ENCODE data around the gene ACACB.

The ACACB gene

DNA sequence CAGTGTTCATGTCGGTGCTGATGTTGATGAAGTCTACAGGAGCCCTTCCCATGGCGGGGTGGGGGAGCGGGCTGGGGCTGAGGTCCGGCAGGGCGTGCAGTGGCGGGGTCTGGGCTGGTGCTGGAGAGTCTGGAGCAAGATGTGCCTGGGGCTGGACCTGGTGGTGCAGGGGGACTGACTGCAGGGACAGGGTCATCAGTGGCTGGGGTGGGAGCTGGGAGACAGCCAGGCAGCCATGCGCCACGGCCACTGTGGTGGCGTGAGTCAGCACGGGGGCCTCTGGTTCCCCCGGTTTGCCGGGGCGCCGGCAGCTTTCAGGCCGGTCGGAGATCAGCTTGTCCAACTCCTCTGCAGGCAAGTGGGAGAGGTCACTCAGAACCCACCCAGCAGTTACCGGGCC is 165.1 kb downstream of the ACACB start:
- no peak for DNase-seq

- no peak for DNase-seq
Observed at GRCh38 chr12:109284392-109284791, 168.0 kb downstream of the ACACB start.

DNA sequence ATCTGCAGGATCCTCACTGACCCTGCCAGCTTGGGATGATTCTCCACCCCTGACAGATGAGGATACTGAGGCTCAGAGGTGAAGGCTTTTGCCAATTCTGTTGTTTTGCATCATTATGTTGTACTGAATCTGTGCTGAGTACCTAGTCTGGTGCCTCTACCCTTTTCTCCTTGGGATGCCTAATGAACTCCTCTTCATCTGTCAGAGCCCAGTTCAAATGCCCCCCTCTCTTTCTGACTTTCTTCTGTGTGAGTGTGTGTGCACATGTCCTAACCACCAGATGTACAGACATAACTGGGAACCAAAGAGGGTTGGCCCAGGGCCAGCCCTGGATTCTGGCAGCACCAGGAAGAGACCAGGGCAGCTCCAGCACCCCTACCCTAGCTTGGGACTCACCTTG is 169.9 kb downstream of the ACACB start:
- DNase-seq: no peak

DNA sequence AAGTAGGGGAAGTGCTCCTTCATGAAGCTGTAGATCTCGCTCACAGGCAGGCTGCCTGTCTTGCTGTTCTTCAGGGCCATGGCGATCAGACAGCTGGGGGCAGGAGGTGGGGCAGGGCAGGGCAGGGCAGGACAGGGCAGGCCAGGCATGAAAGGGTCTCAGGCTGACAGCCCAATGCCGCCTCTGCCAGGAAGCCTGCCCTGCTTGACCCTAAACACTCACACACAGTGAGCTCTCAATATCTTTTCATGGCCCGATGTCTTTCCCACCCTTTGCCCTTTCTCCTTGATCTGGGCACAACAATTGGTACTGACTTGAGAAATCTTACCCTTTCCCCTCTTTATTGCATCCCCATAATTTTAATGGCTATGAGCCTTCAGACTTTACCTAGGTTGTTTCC is 170.3 kb downstream of the ACACB start:
- no peak for DNase-seq

- DNase-seq: no peak
Observed at GRCh38 chr12:109287181-109287580, 170.8 kb downstream of the ACACB start.

GRCh38 chr12:109287811-109288469 is 171.6 kb downstream of the ACACB start:
- DNase-seq: no peak

GRCh38 chr12:109288571-109288970 is 172.2 kb downstream of the ACACB start:
- no peak for DNase-seq

GRCh38 chr12:109289004-109289403 is 172.6 kb downstream of the ACACB start:
- no peak for DNase-seq

GRCh38 chr12:109289551-109289950 is 173.2 kb downstream of the ACACB start:
- DNase-seq: no peak

DNA sequence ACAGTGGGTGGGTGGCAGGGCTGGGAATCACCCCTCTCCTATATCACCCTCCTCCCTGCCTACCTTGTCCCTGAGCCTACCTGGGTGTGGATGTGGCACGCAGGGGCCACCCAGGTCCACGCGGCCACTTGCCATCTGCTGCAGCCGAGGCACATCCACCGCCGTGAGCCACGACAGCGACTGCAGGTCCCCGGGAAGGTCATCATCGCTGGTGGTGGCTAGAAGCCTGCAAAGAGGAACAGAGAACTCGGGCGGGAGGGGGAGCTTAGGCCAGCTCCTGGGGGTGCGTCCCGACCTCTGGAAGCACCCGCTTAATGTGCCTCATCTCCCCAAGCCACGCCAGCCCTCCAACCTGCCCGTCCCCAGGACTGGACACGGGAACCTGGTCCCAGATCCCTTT is 173.7 kb downstream of the ACACB start:
- DNase-seq: no peak

DNA sequence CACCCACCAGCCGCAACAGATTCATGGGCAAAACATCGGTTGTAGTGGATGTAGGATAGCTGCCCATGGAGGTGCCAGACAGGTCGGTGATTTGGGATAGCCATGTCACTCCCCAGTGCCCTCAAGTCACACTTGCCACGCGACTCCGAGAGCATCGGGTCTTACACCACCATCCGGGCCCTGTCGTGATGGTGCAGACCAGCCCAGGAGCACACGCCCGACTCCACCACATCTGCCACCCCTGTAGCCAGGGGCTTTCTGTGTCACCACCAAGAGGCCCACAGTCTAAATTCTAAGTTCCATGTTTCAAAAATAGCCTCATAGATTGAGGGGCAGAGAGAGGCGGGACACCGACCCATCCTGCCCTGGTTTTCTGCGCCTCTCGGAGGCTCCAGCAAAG is 174.7 kb downstream of the ACACB start:
- DNase-seq: no peak

DNA sequence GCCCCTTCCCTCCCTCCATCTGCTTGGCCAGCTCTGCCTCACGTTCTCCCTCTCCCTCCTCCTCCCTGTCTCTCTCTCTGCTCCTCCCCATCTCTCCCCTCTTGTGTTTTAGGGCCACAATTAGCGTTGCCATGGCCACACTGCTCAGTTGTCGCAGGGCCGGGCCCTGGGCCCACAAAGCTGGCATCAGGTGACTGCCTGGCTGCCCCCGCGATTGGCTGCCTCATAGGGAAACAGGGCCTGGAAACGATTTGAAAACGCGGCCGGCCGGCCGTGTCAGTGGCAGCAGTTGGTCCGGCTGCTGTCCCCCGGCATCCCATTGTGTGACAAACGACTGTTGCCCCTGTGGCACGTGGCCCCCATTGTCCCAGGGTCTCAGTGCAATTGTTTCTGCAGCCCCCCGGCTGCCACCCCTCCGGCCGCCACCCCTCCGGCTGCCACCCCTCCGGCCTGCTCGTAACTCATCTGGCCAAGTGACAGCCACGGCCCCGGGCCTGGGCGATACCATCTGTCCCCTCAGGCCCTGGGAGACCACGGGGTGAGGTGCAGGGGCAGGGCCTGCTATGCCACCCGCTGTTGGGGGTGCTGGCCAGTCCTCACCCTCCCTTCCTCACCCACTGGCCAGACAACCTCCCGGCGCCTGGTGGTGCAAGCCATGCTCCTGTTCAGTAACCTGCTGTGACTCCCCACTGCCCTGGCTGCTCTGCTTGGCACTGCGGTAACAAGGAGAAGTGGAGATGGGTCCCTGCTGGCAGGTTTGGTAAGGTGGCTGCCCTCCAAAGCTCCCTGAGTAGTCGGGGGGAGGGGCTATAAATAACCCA is 175.3 kb downstream of the ACACB start:
- no peak for DNase-seq

GRCh38 chr12:109292342-109292711 is 175.9 kb downstream of the ACACB start:
- DNase-seq: no peak

GRCh38 chr12:109293106-109293505 is 176.7 kb downstream of the ACACB start:
- DNase-seq: no peak

GRCh38 chr12:109294286-109294796 is 178.0 kb downstream of the ACACB start:
- no peak for DNase-seq

DNA sequence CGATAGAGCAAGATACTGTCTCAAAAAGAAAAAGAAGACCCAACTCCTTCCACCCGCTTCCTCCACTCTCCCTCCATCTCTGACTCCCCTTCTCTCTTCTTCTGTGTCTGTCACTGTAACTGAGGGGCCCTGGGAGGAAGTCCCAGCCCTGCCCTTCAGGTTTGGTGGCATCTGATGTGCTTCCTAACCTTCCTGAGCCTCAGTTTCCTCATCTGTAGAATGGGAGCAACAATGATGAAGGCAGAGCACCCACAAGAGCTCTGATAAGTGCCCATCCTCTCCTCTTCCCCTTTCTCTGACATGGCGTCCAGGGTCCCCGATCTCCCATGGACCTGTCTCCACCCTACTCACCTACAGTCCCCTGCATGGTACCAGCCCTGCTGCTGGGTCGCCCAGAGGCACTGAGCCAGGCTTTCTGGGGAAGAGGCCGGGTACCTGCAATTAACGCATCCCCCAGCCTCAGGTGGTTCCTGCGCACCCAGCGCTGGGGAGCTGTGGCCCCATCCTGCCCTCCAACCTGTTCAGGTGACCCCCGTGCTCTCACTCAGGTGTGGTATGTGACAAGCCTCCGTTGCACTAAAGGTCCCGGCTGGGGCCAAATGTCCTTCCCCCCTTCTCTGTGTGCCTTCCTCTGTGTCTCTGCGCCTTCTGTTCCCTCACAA is 179.5 kb downstream of the ACACB start:
- DNase-seq: no peak

DNA sequence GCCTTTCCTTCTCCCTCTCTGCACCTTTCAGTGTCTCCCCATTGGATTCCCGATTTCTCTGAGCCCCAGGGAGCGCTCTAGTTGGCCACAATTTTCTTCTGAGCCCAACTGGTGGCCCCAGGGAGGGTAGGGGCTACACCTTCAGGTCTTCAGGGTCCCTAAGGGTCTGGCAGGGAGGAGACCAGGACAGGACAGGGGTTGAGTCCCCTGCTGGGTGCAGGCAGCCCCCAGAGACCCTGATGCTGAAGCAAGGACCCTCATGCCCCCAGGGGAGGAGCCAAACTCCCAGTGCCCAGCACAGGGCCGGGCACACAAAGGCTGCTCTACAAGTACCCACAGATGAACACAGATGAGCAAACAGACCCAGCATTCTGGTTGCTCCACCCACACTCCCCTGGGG is 180.0 kb downstream of the ACACB start:
- DNase-seq: no peak

DNA sequence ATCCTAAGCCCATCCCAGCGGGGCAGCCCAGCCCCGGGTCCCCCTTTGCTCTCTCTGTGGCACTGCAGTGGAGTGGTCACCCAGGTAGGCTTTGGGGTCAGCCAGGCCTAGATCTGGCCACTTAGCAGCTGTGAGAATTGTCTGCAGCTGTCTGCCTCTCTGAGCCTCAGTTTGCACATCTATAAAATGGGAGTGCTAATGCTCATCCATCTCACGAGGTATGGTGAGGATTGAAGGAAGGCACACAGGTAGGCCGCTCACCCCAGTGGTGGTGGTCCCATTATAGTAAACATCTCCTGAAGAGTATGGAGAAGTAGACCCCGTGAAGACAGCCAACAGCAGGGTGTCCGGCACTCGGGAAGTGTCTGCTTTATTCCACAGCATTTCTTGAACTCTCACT is 183.5 kb downstream of the ACACB start:
- no peak for DNase-seq

GRCh38 chr12:109301643-109302168 is 185.3 kb downstream of the ACACB start:
- no peak for DNase-seq

GRCh38 chr12:109302358-109302757 is 186.0 kb downstream of the ACACB start:
- no peak for DNase-seq

DNA sequence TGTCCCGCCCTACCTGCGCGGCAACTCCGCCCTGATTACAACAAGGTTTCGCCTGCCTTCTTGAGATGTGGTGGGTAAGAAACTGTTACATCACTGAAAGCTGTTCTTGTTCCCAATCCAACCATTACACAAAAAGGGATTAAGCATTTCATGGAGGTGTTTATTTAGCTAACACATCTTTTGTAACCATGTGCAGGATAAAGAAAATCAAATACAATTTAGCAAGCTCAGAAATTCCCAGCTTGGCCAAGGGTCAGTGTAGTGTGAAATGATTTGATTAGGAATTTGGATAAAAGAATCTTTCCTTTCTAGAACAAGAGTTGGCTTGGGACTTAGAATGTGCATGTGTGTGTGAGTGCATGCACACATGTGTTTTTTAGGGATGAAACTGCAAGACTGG is 186.4 kb downstream of the ACACB start:
- DNase-seq: no peak

- no peak for DNase-seq
Observed at GRCh38 chr12:109304485-109304884, 188.1 kb downstream of the ACACB start.

- DNase-seq: no peak
Observed at GRCh38 chr12:109305547-109305946, 189.2 kb downstream of the ACACB start.

GRCh38 chr12:109307051-109307450 is 190.7 kb downstream of the ACACB start:
- no peak for DNase-seq
